ENCODE measurements around the gene CALN1. TPM values are rescaled to one million over a fixed set of nuclear protein-coding genes. Genes with fewer than 3 reads are reported as not detected.
"Not testable (repeated sequence)": the region's sequence is repeated elsewhere in the genome, so short reads cannot be mapped to it uniquely, and the experiment has no call there.

CALN1 gene
- total and polyA plus RNA-seq, 12 donors: not detected

DNA sequence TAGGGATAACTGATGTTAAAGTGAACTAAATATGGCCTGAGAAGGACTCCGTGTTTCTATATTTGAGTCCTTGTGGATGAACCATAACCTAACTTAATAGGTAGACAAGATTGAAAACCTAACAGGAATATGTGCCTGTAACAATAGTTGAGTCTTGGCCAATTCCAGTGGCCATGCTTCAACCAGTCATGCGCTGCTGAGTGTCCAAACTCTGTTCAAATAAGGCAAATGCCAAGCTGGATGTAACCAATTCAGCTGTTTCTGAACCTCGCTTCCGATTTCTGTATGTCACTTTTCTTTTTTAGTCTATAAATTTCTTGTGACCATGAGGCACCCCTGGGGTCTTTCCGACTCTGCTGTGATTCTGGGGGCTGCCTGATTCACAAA lies 672.0 kb downstream of the CALN1 start:
- intact Hi-C loops (cut with DNase I): no loop called here
- TF ChIP-seq, protein P1, sequence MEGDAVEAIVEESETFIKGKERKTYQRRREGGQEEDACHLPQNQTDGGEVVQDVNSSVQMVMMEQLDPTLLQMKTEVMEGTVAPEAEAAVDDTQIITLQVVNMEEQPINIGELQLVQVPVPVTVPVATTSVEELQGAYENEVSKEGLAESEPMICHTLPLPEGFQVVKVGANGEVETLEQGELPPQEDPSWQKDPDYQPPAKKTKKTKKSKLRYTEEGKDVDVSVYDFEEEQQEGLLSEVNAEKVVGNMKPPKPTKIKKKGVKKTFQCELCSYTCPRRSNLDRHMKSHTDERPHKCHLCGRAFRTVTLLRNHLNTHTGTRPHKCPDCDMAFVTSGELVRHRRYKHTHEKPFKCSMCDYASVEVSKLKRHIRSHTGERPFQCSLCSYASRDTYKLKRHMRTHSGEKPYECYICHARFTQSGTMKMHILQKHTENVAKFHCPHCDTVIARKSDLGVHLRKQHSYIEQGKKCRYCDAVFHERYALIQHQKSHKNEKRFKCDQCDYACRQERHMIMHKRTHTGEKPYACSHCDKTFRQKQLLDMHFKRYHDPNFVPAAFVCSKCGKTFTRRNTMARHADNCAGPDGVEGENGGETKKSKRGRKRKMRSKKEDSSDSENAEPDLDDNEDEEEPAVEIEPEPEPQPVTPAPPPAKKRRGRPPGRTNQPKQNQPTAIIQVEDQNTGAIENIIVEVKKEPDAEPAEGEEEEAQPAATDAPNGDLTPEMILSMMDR (IDR thresholded peaks at IDR 0.05): no peak
- peaks cover 0 to under 1% (median 0%) of the 10 kb centered on the region in 7 donors for H3K27me3 ChIP-seq
- WGBS, 2 donors: 88 to 92% methylated on average over 5 of the region's 5 CpGs
- H3K4me3 ChIP-seq: no peak overlapping the region
- H3K36me3 ChIP-seq: no peaks in the 10 kb centered on the region
- H3K9me3 ChIP-seq: peaks cover 0 to 6% (median 0%) of the 10 kb centered on the region in 11 donors
- DNase-seq (no peak), ATAC-seq (no peak)
- no peak overlapping the region for H3K27ac ChIP-seq
- H3K4me1 ChIP-seq: no peaks in the 10 kb centered on the region

DNA sequence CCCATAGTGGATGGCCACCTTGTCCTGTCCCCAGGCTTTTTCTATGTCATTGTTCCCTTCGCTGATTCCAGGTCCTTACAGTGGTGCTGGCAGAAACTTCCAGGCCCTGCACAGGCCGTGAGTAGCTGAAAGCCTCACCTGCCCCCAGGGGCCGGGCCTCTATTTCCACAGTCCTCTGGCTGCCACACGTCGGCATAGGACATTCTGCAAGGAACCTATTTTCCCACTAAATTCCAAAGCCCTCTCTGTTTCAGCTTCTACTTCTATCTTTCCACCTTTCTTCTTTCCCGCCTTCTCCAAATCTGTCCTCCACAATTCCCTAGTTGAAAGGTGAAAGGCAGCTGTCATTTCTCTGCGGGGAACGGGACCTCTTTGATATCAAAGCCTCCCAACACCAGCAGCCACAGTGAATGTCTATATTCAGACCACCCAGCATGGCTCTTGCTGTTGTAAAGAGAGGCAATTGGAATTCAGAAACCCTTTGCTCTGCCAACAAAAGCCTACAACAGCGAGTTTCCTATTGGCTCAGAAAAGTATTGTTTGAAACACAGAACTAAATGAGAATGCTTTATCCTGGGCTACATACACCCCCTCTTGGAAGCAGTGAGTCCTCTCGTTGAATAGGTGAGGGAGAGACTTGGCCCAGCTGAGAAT lies 672.5 kb downstream of the CALN1 start:
- intact Hi-C loops (cut with DNase I): loop anchor here in 6 of 10 donors (5.0 to 10.0 kb wide), 7 partner anchors 215 to 915 kb away; partner anchors contain the start of gene GALNT17 (in 1 of the 6)
- 67 to 74% methylated on average over 10 of the region's 10 CpGs for WGBS, 2 donors

DNA sequence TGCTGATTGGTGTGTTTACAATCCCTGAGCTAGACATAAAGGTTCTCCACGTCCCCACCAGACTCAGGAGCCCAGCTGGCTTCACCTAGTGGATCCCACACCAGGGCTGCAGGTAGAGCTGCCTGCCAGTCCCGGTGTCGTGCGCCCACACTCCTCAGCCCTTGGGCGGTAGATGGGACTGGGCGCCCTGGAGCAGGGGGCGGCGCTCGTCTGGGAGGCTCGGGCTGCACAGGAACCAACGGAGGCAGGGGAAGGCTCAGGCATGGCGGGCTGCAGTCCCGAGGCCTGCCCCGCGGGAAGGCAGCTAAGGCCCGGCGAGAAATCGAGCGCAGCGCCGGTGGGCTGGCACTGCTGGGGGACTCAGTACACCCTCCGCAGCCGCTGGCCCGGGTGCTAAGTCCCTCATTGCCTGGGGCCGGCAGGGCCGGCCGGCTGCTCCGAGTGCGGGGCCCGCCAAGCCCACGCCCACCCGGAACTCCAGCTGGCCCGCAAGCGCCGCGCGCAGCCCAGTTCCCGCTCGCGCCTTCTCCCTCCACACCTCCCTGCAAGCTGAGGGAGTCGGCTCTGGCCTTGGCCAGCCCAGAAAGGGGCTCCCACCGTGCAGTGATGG lies 674.1 kb downstream of the CALN1 start:
- not testable (repeated sequence) for ATAC-seq, H3K4me1 ChIP-seq, H3K4me3 ChIP-seq, H3K27ac ChIP-seq, H3K27me3 ChIP-seq, DNase-seq, H3K9me3 ChIP-seq, H3K36me3 ChIP-seq
- WGBS, 2 donors: 87 to 89% methylated on average over 14 to 33 of the region's 42 CpGs
- intact Hi-C loops (cut with DNase I): loop anchor here in 9 of 10 donors (2.0 to 10.0 kb wide), 9 partner anchors 213 to 913 kb away; partner anchors contain the start of gene GALNT17 (in 1 of the 9)

More for the DNA sequence above, 672.5 kb downstream of the CALN1 start:
- no peak overlapping the region for H3K4me3 ChIP-seq
- no peak overlapping the region for H3K27ac ChIP-seq
- H3K27me3 ChIP-seq: peaks cover 0 to 3% (median 0%) of the 10 kb centered on the region in 7 donors
- no peaks in the 10 kb centered on the region for H3K4me1 ChIP-seq
- ATAC-seq (no peak), DNase-seq (no peak)
- TF ChIP-seq, protein P1 (IDR thresholded peaks at IDR 0.05): no peak
- peaks cover 0 to 6% (median 0%) of the 10 kb centered on the region in 11 donors for H3K9me3 ChIP-seq
- no peaks in the 10 kb centered on the region for H3K36me3 ChIP-seq

DNA sequence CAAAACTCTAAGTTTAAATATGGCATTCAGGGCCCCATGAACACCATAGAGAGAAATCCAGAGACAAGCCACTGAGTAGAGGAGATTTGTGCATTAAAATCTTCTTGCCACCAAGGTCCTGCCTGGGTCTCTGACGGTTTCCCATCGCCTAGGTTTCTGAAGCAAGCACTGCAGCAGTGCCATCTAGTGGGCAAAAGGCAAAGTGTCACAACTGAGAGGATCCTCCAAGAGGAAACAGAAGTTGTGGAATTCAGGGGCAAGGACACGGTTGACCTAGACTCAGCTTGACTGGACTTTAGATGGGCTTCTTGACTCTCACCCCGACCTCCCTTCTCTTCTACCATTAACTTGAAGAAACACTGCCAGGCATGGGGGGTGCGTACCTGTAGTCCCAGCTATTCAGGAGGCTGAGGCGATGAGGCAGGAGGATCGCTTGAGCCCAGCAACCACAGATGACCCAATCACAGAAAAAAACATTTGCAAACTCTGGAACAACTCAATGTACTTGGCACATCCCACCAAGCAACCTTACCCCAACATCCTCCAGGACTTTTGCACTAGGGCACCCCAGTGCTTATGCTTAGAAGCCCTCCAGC lies 676.1 kb downstream of the CALN1 start:
- ATAC-seq (peak in 7 of 8 donors; percentile 27 to 75 (median 49)), DNase-seq (peak in 1 of 2 donors; percentile 57)
- Histone ChIP-seq H3K27ac (no peak overlapping the region), H3K9me3 (no peaks in the 10 kb centered on the region), H3K36me3 (no peaks in the 10 kb centered on the region), H3K27me3 (peaks cover 0 to 3% (median 0%) of the 10 kb centered on the region in 7 donors), H3K4me1 (peaks cover 0 to 4% (median 0%) of the 10 kb centered on the region in 9 donors), H3K4me3 (no peak overlapping the region)
- intact Hi-C loops (cut with DNase I): loop anchor here in 9 of 10 donors (1.0 to 10.0 kb wide), 11 partner anchors 211 to 911 kb away; partner anchors contain the start of gene GALNT17 (in 1 of the 9)
- TF ChIP-seq, protein P1 (IDR thresholded peaks at IDR 0.05): peak; percentile 80 to 90 (median 86)
- 38% methylated on average over 7 of the region's 7 CpGs for WGBS, 2 donors

Measured in heart right ventricle (tissue), 16 donors.